ENCODE results near the gene PRPF6. TPM values are rescaled to one million over a fixed set of nuclear protein-coding genes. Genes with fewer than 3 reads are reported as not detected.

PRPF6 gene
- total and polyA plus RNA-seq, 2 donors (not counting 3 experiments of a cell fraction or from before 2014, with no cell fraction given) = 35.3 to 67.4 TPM

DNA sequence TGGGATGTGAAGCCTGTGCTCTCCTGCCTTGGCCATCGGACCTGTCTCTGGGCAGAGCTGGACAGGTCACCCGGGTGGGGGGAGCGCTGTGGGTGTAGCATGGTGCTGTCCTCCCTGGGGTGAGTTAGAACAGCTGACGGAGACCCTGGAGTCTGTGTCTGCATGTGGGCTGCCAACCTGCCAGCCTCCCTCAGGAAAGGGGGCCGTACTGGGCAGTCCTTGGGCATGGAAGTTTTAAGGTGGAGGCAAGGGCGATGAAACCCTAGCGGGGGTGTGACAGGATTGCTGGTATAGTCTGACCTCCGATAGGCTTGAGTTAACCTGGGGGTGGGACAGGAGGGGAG lies 66.1 kb downstream of the PRPF6 start:
- DNase-seq (ENCODE audit: low read depth, low spot score) (peak; percentile 28), FAIRE-seq (no peak)
- Histone ChIP-seq H3K9me3 (replicated peaks; ENCODE audit: control insufficient read depth, insufficient read depth, low read length) (no peaks in the 10 kb centered on the region), H3K79me2 (ENCODE audit: control insufficient read depth, insufficient read depth, low read length) (peaks cover 20% of the 10 kb centered on the region), H4K20me1 (replicated peaks; ENCODE audit: control insufficient read depth, extremely low read depth, insufficient read depth, low read length) (peaks cover 3% of the 10 kb centered on the region), H3K36me3 (ENCODE audit: control insufficient read depth in 2 of 2, extremely low read depth in 1 of 2, insufficient read depth in 2 of 2, low read length in 2 of 2) (peaks cover 9 to 13% of the 10 kb centered on the region in 2 experiments), H3K4me3 (replicated peaks in 1 of 3; ENCODE audit: insufficient read depth in 1 of 3, low read depth in 1 of 3, low read length in 3 of 3) (peak overlapping the region; percentile 76 to 88 (median 88)), H3K27me3 (ENCODE audit: control insufficient read depth in 2 of 2, insufficient read depth in 2 of 2, low read length in 2 of 2) (no peaks in the 10 kb centered on the region), H3K9ac (replicated peaks; ENCODE audit: extremely low read depth, insufficient read depth, low read length) (peak overlapping the region; percentile 54), H3K4me1 (ENCODE audit: control insufficient read depth, extremely low read depth, insufficient read depth, low read length) (peaks cover 62% of the 10 kb centered on the region), H3K27ac (ENCODE audit: insufficient read depth, low read depth, low read length) (no peak overlapping the region), H2AFZ (ENCODE audit: low read depth, low read length) (no peak overlapping the region), H3K9me1 (replicated peaks; ENCODE audit: control insufficient read depth, extremely low read depth, insufficient read depth, low read length) (no peaks in the 10 kb centered on the region), H3K4me2 (ENCODE audit: insufficient read depth, low read length) (peak overlapping the region; percentile 76)
- dilution Hi-C loops (cut with MboI; ENCODE audit: extremely low pct_ligation_motif_present, low sequenced_read_pairs) = no loop called here
- CTCF ChIA-PET = interaction anchor here (0.8 to 1.6 kb wide), 4 partner anchors 8 to 14 kb away, joined by 3 to 16 read pairs (median 4); no protein-coding TSS in a partner anchor
- intact Hi-C loops (cut with micrococcal nuclease) = loop anchor here (1.0 kb wide), 1 partner anchor 8 kb away; no protein-coding TSS in a partner anchor
- no peak for TF ChIP-seq GATA2 (IDR thresholded peaks at IDR 0.05; ENCODE audit: insufficient read depth, insufficient read length, low read depth, low read length)
- TF ChIP-seq POLR2A (IDR thresholded peaks at IDR 0.05; ENCODE audit: low read depth, low read length) = peak; percentile 63
- no TSS peak for BruUV-seq (replicated peaks)
- POLR2A ChIA-PET = interaction anchor here (1.3 kb wide), 1 partner anchor 10 kb away, joined by 4 read pairs; no protein-coding TSS in a partner anchor

DNA sequence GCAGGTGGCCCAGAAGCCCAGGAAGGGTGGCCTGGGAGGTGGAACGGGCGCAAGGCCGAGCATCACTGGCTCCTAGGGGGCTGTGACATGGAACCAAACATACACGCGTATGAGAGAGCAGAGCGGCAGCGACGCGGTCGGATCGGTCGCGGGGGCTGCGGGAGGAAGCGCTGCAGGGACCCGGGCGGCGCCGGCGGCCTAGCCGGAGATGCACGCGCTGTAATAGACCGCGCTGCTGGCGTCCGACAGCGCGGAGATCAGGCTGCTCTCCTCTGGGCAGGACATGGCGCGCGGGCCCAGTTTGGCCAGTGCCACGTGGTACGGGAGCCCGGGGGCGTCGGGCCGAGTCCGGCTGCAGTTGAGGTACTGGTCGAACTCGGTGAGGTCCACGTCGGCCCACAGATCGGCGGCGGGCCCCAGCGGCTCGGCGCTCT lies 67.1 kb downstream of the PRPF6 start:
- POLR2A ChIA-PET = interaction anchor here (2.2 kb wide), 1 partner anchor 9 kb away, joined by 8 read pairs; no protein-coding TSS in a partner anchor

More for the DNA sequence above, 67.1 kb downstream of the PRPF6 start:
- CTCF ChIA-PET = interaction anchor here (1.3 to 15.2 kb wide), 3 partner anchors 9 kb away, joined by 5 to 412 read pairs (median 16); partner anchors contain the start of gene C20orf204
- BruUV-seq (replicated peaks) = TSS peak; percentile 54
- H3K27ac ChIP-seq (ENCODE audit: insufficient read depth, low read depth, low read length) = peak overlapping the region; percentile 1
- intact Hi-C loops (cut with micrococcal nuclease) = loop anchor here (1.0 kb wide), 1 partner anchor 9 kb away; no protein-coding TSS in a partner anchor
- H4K20me1 ChIP-seq (replicated peaks; ENCODE audit: control insufficient read depth, extremely low read depth, insufficient read depth, low read length) = peaks cover 3% of the 10 kb centered on the region
- DNase-seq (ENCODE audit: low read depth, low spot score) = peak; percentile 21
- no peak overlapping the region for H2AFZ ChIP-seq (ENCODE audit: low read depth, low read length)
- peak; percentile 50 for FAIRE-seq
- H3K4me1 ChIP-seq (ENCODE audit: control insufficient read depth, extremely low read depth, insufficient read depth, low read length) = peaks cover 67% of the 10 kb centered on the region
- dilution Hi-C loops (cut with MboI; ENCODE audit: extremely low pct_ligation_motif_present, low sequenced_read_pairs) = no loop called here
- peak overlapping the region; percentile 76 to 88 (median 88) for H3K4me3 ChIP-seq (replicated peaks in 1 of 3; ENCODE audit: insufficient read depth in 1 of 3, low read depth in 1 of 3, low read length in 3 of 3)
- H3K27me3 ChIP-seq (ENCODE audit: control insufficient read depth in 2 of 2, insufficient read depth in 2 of 2, low read length in 2 of 2) = no peaks in the 10 kb centered on the region
- H3K9me3 ChIP-seq (replicated peaks; ENCODE audit: control insufficient read depth, insufficient read depth, low read length) = no peaks in the 10 kb centered on the region
- no peaks in the 10 kb centered on the region for H3K9me1 ChIP-seq (replicated peaks; ENCODE audit: control insufficient read depth, extremely low read depth, insufficient read depth, low read length)
- peak overlapping the region; percentile 76 for H3K4me2 ChIP-seq (ENCODE audit: insufficient read depth, low read length)
- H3K9ac ChIP-seq (replicated peaks; ENCODE audit: extremely low read depth, insufficient read depth, low read length) = peak overlapping the region; percentile 54
- H3K79me2 ChIP-seq (ENCODE audit: control insufficient read depth, insufficient read depth, low read length) = peaks cover 20% of the 10 kb centered on the region
- H3K36me3 ChIP-seq (ENCODE audit: control insufficient read depth in 2 of 2, extremely low read depth in 1 of 2, insufficient read depth in 2 of 2, low read length in 2 of 2) = peaks cover 9 to 13% of the 10 kb centered on the region in 2 experiments
- TF ChIP-seq EZH2 (IDR thresholded peaks at IDR 0.05; ENCODE audit: borderline replicate concordance, low read depth, low read length, severe bottlenecking) (no peak), JUN (IDR thresholded peaks at IDR 0.05; ENCODE audit: borderline replicate concordance, insufficient read depth, insufficient read length, low read depth) (no peak), POLR2AphosphoS5 (IDR thresholded peaks at IDR 0.05; ENCODE audit: insufficient read depth, low read depth, low read length) (peak; percentile 43)
